Type B pancreatic cell (in vitro differentiated cells): ENCODE data around the gene TMEM178B. TPM values are rescaled to one million over a fixed set of nuclear protein-coding genes. Genes with fewer than 3 reads are reported as not detected.

ENCODE experiments used
- DNase-seq: peaks from one replicate; pipeline ENCODE4 v3.0.0; 2021; ENCODE audit warnings: mixed read lengths; ENCODE audit not compliant: unreplicated experiment; ENCODE audit errors: extremely low spot score
- H3K27ac Mint-ChIP-seq: 2 replicates; pipeline ENCODE4 v1.8.0; 2021; ENCODE audit warnings: mild to moderate bottlenecking, mixed read lengths
- H3K27me3 Mint-ChIP-seq: 2 replicates; pipeline ENCODE4 v1.8.0; 2021; ENCODE audit warnings: mixed read lengths
- H3K36me3 Mint-ChIP-seq: 2 replicates; pipeline ENCODE4 v1.8.0; 2021; ENCODE audit warnings: mixed read lengths
- H3K4me1 Mint-ChIP-seq: one replicate; pipeline ENCODE4 v1.8.0; 2021; ENCODE audit warnings: mixed read lengths; ENCODE audit not compliant: unreplicated experiment
- H3K4me3 Mint-ChIP-seq: 2 replicates; pipeline ENCODE4 v1.8.0; 2021; ENCODE audit warnings: mild to moderate bottlenecking, mixed read lengths
- H3K9me3 Mint-ChIP-seq: 2 replicates; pipeline ENCODE4 v1.8.0; 2021; ENCODE audit warnings: mixed read lengths
- total RNA-seq: library from RNA; stranded (reverse); gene quantifications from 2 replicates; pipeline ENCODE4 v1.2.1, GENCODE V29; 2021; ENCODE audit warnings: low replicate concordance
- TF ChIP-seq, protein P1 (sequence below): fragments of 200-600 bp; sonication (generic); conservative IDR thresholded peaks from 2 replicates; pipeline ENCODE4 v1.5.0; 2021; ENCODE audit warnings: antibody characterized with exemption, mild to moderate bottlenecking

The TMEM178B gene
- total RNA-seq, 1 donor from 2014 or later = 8.7 TPM

- TF ChIP-seq, protein P1, sequence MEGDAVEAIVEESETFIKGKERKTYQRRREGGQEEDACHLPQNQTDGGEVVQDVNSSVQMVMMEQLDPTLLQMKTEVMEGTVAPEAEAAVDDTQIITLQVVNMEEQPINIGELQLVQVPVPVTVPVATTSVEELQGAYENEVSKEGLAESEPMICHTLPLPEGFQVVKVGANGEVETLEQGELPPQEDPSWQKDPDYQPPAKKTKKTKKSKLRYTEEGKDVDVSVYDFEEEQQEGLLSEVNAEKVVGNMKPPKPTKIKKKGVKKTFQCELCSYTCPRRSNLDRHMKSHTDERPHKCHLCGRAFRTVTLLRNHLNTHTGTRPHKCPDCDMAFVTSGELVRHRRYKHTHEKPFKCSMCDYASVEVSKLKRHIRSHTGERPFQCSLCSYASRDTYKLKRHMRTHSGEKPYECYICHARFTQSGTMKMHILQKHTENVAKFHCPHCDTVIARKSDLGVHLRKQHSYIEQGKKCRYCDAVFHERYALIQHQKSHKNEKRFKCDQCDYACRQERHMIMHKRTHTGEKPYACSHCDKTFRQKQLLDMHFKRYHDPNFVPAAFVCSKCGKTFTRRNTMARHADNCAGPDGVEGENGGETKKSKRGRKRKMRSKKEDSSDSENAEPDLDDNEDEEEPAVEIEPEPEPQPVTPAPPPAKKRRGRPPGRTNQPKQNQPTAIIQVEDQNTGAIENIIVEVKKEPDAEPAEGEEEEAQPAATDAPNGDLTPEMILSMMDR = no peak
- no peaks in the 10 kb centered on the region for H3K36me3 Mint-ChIP-seq
- no peak overlapping the region for H3K27ac Mint-ChIP-seq
- peaks cover 9% of the 10 kb centered on the region for H3K4me1 Mint-ChIP-seq
- no peak for DNase-seq
- peaks cover 3% of the 10 kb centered on the region for H3K27me3 Mint-ChIP-seq
- H3K4me3 Mint-ChIP-seq = no peak overlapping the region
- no peaks in the 10 kb centered on the region for H3K9me3 Mint-ChIP-seq
Measured at GRCh38 chr7:141389140-141389796, 315.4 kb downstream of the TMEM178B start.

DNA sequence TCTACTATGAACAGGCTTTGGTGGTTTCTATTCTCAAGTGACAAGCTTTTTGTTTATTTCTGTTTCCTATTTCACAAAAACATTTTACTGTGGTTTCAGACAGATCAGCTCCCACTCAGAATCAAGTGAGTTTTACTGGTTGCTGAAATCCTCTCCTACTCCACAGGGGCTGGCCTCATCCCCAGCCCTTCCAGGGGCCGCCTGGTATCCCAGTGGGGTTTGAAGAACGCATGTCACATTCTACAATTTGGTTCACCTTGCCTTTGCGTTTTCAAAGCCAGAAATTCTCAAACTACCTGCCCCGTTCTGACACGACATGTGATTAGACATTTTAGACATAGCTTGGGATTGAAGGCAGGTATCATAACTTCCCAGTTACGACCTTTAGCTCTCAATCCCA lies 316.5 kb downstream of the TMEM178B start:
- Mint-ChIP-seq H3K4me3 (no peak overlapping the region), H3K27me3 (peaks cover 3% of the 10 kb centered on the region), H3K27ac (no peak overlapping the region), H3K36me3 (no peaks in the 10 kb centered on the region), H3K9me3 (no peaks in the 10 kb centered on the region), H3K4me1 (peaks cover 9% of the 10 kb centered on the region)
- no peak for DNase-seq
- TF ChIP-seq, protein P1 = no peak

DNA sequence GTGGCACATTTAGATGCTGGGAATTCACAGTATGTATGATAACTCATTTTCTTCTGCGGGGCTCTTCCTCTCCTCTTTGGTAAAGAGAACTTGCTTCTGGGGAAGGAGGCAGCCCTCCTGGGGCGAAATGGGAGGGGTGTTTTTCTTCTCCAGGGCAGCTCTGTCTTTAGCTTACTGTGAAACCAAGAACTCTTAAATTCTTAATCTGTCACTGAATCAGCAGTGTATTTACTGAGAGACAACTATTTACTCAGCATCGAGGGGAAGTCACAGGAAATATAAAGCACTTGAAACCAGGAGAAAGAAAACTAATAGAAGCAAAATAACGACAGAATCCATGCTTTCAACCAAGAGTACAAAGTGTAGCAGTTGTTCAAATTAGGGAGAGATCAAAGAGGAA lies 319.2 kb downstream of the TMEM178B start:
- TF ChIP-seq, protein P1 = no peak
- no peak for DNase-seq
- no peak overlapping the region for H3K4me3 Mint-ChIP-seq
- no peak overlapping the region for H3K27ac Mint-ChIP-seq
- H3K9me3 Mint-ChIP-seq = no peaks in the 10 kb centered on the region
- peaks cover 4% of the 10 kb centered on the region for H3K4me1 Mint-ChIP-seq
- H3K36me3 Mint-ChIP-seq = no peaks in the 10 kb centered on the region
- H3K27me3 Mint-ChIP-seq = peaks cover 17% of the 10 kb centered on the region

- peaks cover 22% of the 10 kb centered on the region for H3K27me3 Mint-ChIP-seq
- H3K4me1 Mint-ChIP-seq = no peaks in the 10 kb centered on the region
- no peaks in the 10 kb centered on the region for H3K9me3 Mint-ChIP-seq
- no peak overlapping the region for H3K4me3 Mint-ChIP-seq
- TF ChIP-seq, protein P1 = no peak
- no peak overlapping the region for H3K27ac Mint-ChIP-seq
- no peak for DNase-seq
- no peaks in the 10 kb centered on the region for H3K36me3 Mint-ChIP-seq
Measured at GRCh38 chr7:141397236-141398163, 323.6 kb downstream of the TMEM178B start.

- TF ChIP-seq, protein P1 = no peak
- no peak for DNase-seq
- H3K27me3 Mint-ChIP-seq = peaks cover 22% of the 10 kb centered on the region
- H3K27ac Mint-ChIP-seq = no peak overlapping the region
- no peaks in the 10 kb centered on the region for H3K36me3 Mint-ChIP-seq
- no peaks in the 10 kb centered on the region for H3K9me3 Mint-ChIP-seq
- no peak overlapping the region for H3K4me3 Mint-ChIP-seq
- H3K4me1 Mint-ChIP-seq = no peaks in the 10 kb centered on the region
Measured at GRCh38 chr7:141400356-141400755, 326.5 kb downstream of the TMEM178B start.
